SK-N-MC (cell line): Measurements from ENCODE around the gene MAP3K12.
A peak's percentile ranks its signal among the peaks of the same experiment; 100 is the strongest.
"Not testable (repeated sequence)": the region's sequence is repeated elsewhere in the genome, so short reads cannot be mapped to it uniquely, and the experiment has no call there.

Experiments
- DNase-seq: peaks from one replicate; pipeline ENCODE4 v3.0.0-alpha.2; 2011; ENCODE audit warnings: low read depth, low spot score
- H3K27ac ChIP-seq: fragments of 200-600 bp; sonication (generic); 2 replicates; pipeline ENCODE4 v1.5.1; 2016; ENCODE audit warnings: mixed run types
- H3K36me3 ChIP-seq: fragments of 200-600 bp; sonication (generic); 2 replicates; pipeline ENCODE4 v1.6.1; 2017; ENCODE audit warnings: antibody characterized with exemption, low read length, mixed read lengths; ENCODE audit not compliant: insufficient read depth
- H3K4me3 ChIP-seq: fragments of 200-600 bp; sonication (generic); 2 replicates; pipeline ENCODE4 v1.5.1; 2016
- H3K9ac ChIP-seq: fragments of 200-600 bp; sonication (generic); 2 replicates; pipeline ENCODE4 v1.8.0; 2017; ENCODE audit warnings: mixed run types, mixed read lengths; ENCODE audit not compliant: insufficient read length
- H3K9me3 ChIP-seq: fragments of 200-600 bp; sonication (generic); 2 replicates; pipeline ENCODE4 v1.6.1; 2017; ENCODE audit warnings: low read depth, mild to moderate bottlenecking, antibody characterized with exemption, low read length, moderate library complexity, mixed read lengths
- EZH2 ChIP-seq: fragments of 200-600 bp; sonication (generic); IDR thresholded peaks from one replicate; pipeline ENCODE4 v1.6.1; 2017; ENCODE audit warnings: antibody characterized with exemption
- FOXP2 ChIP-seq: optimal IDR thresholded peaks from 2 replicates; pipeline ENCODE3; 2011; ENCODE audit warnings: mild to moderate bottlenecking, moderate library complexity; ENCODE audit not compliant: insufficient read depth; ENCODE audit errors: extremely low read length, control extremely low read depth
- POLR2AphosphoS5 ChIP-seq: IDR thresholded peaks from 2 replicates; pipeline ENCODE4 v1.6.1; 2012; ENCODE audit warnings: mild to moderate bottlenecking, low read depth, low read length, borderline replicate concordance

The MAP3K12 gene

DNA sequence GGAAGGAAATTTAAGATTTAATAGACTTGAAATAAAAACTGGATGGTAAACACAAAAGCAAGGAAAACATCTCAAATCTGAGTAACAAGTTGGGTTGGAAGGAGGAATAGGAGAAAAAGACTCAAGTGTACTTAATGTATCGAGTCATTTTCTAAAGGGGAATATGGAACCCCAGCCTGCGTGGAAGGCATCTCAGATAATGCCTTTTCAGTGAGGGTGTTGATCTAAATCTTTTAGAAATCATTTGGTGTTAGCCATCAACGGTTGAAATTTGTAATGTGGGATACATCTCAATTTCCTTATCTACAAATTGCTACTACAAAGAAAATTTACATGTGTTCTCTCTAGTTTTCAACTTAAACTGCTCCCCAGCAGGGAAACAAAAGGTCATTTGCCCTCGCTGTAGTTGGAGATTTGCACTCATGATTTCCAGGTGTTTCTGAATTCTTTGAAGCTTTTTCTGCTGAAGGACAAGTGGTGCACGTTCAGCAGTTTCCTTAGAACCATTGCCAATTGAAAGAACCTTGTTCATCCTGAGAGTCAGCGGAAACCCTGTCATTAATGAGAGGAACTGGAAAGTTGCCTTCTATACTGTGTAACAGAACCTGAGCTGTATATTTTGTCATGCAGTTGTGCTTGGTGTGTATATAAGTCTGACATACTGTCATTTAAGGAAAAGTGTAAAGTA is 45.2 kb downstream of the MAP3K12 start:
- H3K36me3 ChIP-seq = peaks cover 65% of the 10 kb centered on the region

DNA sequence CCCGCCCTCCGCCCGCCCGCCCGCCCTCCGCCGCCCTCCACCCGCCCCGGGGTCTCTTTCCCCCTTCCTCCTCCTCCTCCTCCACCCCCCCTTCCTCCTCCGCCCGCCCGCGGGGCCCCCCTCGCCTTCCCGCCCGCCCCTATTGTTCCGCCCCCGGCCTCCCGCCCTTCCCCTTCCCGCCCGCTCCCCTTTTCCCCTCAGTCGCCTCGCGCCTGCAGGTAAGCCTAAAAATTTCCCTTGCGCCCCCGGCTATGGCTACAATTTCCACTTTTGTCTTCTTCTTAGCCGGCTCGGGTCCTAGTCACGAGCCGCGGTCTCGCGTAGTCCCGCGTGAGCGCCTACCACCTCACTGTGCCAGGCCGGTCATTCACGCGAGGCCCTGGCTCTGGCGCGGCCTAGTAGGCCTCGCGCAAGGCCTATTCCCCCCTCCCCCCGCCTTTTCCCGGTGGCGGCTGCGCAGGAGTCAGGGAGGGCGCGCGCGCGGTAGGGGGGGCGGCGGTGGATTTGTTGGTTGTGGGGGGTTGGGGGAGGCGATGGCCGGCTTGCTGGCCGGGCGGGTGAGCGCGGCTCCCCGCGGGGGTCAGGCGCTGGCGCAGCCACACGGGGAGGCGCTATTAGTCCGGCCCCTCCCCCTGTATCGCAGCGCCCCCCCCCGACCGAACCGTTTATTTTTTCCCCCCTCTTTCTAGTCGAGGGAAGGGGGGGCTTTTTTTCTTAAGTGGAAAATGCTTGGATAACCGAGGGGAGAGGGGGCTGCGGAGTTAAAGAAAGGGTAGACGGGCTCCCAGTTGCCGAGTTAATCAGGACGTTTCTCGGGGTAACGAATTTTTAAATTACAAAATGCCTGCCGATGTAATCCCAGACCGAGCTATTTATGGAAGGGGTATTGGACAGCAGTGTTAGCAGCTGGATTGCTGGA is 46.8 kb downstream of the MAP3K12 start:
- Histone ChIP-seq H3K9me3 (no peaks in the 10 kb centered on the region), H3K4me3 (peak overlapping the region; percentile 99), H3K9ac (peak overlapping the region; percentile 100), H3K36me3 (peaks cover 48% of the 10 kb centered on the region), H3K27ac (peak overlapping the region; percentile 98)
- TF ChIP-seq EZH2 (no peak), FOXP2 (no peak), POLR2AphosphoS5 (no peak; the same call in 1 of the 2 replicates)
- no peak for DNase-seq

More for the DNA sequence above, 45.2 kb downstream of the MAP3K12 start:
- Histone ChIP-seq H3K4me3 (peak overlapping the region; percentile 99), H3K9me3 (no peaks in the 10 kb centered on the region), H3K27ac (no peak overlapping the region), H3K9ac (peak overlapping the region; percentile 100)
- DNase-seq = no peak
- TF ChIP-seq FOXP2 (no peak), POLR2AphosphoS5 (no peak; the same call in 1 of the 2 replicates), EZH2 (no peak)

DNA sequence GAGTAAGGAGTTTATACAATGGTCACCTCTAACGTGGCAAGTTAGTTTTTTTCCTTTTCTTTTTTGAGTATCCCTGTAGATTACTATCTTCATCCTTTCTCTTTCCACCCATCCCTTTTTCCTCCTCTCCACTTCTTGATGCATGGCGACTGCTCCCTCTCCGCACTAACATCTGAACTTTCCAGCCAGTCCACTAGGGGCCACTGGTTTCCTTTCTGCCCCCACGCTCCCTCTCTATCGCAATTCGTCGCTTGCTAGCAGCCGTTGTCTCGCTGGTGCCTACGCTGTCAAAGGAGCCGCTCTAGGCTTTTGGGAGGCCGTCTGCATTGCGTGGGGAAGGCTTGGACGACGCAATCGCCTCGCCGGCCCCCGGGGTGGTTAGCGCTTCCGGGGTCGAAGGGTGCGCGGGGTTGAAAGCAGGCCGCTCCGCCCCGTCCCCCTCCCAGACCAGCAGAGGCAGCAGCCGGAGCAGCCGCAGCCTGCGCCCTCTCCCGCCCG is 47.5 kb downstream of the MAP3K12 start, which contains the start of gene PCBP2:
PCBP2 (plus strand) TSS at position 442 of the 498 bp plus-strand sequence. CDS start 2,699 bp downstream, outside the sequence.
- peaks cover 41% of the 10 kb centered on the region for H3K36me3 ChIP-seq
- peak within 1 kb of the TSS; percentile 100 for H3K9ac ChIP-seq
- DNase-seq = peak; percentile 98
- no peaks in the 10 kb centered on the region for H3K9me3 ChIP-seq
- H3K27ac ChIP-seq = peak within 1 kb of the TSS; percentile 98
- TF ChIP-seq POLR2AphosphoS5 = peak; percentile 60
- no peak for TF ChIP-seq EZH2
- peak within 1 kb of the TSS; percentile 99 for H3K4me3 ChIP-seq

DNA sequence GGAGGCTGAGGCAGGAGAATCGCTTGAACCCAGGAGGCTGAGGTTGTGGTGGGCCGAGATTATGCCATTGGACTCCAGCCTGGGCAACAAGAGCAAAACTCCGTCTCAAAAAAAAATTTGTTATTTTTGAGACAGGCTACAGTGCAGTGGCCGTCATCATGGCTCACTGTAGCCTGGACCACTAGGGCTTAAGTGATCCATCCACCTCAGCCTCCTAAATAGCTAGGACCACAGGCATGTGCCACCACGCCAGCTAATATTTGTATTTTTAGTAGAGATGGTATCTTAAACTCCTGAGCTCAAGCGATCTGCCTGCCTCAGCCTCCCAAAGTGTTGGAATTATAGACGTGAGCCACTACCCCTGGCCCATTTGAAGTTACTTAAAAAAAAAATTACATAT is 48.3 kb downstream of the MAP3K12 start:
- no peak overlapping the region for H3K27ac ChIP-seq
- no peak overlapping the region for H3K4me3 ChIP-seq
- no peak overlapping the region for H3K9ac ChIP-seq
- TF ChIP-seq EZH2 (no peak), POLR2AphosphoS5 (no peak), FOXP2 (no peak)
- H3K9me3 ChIP-seq = no peaks in the 10 kb centered on the region
- DNase-seq = no peak
- H3K36me3 ChIP-seq = peaks cover 33% of the 10 kb centered on the region

DNA sequence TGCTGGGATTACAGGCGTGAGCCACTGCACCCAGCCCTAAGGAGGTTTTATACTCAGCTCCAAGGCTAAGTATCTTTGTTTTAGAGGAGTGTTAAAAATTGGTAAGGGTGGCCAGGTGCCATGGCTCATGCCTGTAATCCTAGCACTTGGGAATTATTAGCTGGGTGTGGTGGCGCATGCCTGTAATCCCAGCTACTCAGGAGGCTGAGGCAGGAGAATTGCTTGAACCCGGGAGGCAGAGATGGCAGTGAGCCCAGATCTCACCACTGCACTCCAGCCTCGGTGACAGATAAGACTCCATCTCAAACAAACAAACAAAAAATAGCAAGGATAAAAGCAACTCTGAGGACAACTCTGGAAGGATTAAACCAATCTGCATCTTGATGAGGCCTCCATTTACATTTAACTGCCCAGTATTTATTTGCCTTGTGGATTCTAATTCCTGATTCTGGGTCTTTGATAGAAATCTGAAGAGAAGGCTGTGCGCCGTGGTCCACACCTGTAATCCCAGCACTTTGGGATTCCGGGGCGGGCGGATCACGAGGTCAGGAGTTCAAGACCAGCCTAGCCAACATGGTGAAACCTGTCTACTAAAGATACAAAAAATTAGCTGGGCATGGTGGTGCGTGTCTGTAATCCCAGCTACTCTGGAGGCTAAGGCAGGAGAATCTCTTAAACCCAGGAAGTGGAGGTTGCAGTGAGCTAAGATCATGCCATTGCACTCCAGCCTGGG is 54.5 kb downstream of the MAP3K12 start:
- H3K36me3 ChIP-seq = peaks cover 19% of the 10 kb centered on the region
- not testable (repeated sequence) for DNase-seq, H3K27ac ChIP-seq, H3K9ac ChIP-seq, H3K4me3 ChIP-seq, H3K9me3 ChIP-seq

DNA sequence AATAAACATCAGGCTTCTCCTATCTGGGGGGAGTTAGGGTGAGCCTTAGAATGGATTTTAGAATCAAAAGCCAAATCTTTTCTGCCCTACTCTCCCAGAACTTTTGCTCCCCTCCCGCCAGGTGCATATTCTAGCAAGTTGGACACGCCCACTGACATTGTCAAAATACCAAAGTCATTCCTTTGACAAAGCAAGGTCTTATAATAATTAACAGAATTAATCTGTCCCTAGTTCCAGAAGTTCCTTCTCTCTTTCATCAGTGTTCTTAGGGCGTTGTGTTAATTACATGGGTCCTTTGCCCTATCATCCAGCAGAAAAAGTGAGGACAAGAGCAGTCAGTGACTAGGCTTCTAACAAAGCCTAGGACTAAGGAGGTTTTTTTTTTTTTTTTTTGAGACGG is 55.3 kb downstream of the MAP3K12 start:
- H3K27ac ChIP-seq = no peak overlapping the region
- no peak overlapping the region for H3K9ac ChIP-seq
- H3K4me3 ChIP-seq = no peak overlapping the region
- no peaks in the 10 kb centered on the region for H3K9me3 ChIP-seq
- no peak for DNase-seq
- peaks cover 19% of the 10 kb centered on the region for H3K36me3 ChIP-seq
- no peak for TF ChIP-seq POLR2AphosphoS5
- no peak for TF ChIP-seq FOXP2
- TF ChIP-seq EZH2 = no peak

DNA sequence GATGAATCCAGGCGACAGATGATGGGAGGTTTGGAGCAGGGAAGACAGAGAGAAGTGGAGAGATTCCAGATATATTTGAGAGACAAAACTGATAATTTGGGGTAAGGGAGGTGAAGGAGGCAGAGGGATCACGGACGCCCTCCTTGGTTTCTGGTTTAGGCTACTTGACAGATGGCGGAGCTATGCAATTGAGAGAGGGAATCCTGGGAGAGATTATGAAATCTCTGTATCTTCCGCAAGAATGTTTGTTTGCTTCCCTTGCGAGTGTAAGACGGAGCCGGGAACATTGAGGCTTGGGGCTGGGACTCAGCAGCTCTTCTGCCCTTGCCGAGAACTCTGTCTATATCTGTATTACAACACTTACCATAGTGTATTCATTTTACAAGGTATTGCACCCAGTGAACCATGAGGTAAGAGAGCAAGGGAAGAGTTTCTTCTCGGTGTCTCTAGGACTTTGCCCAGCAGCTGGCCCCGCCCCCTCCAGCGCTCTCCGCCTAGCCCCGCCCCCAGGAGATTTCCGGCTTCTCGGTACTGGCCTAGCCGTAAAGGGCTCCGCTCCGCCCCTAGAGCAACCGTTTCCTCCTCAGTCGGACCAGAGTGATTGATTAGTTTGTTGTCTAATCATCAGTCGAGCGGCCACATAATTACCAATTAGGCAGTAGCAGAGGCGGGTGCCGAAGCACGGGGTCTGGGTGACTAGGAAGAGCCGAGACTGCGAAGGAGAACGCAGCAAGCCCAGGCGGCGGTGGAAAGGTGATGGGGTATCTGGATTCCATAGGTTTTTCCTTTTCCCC is 58.0 kb downstream of the MAP3K12 start, which contains the start of gene PRR13:
PRR13 (plus strand) TSS at position 695 of the 794 bp plus-strand sequence. CDS start 981 bp downstream, outside the sequence.
- H3K36me3 ChIP-seq = peaks cover 19% of the 10 kb centered on the region
- DNase-seq = peak; percentile 94
- H3K4me3 ChIP-seq = peak within 1 kb of the TSS; percentile 92
- peak; percentile 94 for TF ChIP-seq POLR2AphosphoS5
- TF ChIP-seq FOXP2 = no peak
- TF ChIP-seq EZH2 = no peak
- H3K9me3 ChIP-seq = no peaks in the 10 kb centered on the region
- peak within 1 kb of the TSS; percentile 98 for H3K27ac ChIP-seq
- H3K9ac ChIP-seq = peak within 1 kb of the TSS; percentile 91

DNA sequence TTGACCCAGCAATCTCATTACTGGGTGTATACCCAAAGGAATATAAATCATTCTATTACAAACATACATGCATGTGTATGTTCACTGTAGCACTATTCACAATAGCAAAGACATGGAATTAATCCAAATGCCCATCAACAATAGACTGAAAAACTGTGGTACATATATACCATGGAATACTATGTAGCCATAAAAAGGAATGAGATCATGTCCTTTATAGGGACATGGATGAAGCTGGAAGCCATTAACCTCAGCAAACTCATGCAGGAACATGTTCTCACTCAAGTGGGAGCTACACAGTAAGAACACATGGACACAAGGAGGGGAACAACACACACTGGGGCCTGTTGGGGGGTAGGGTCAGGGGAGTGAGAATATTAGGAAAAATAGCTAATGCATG is 59.7 kb downstream of the MAP3K12 start:
- H3K9me3 ChIP-seq, DNase-seq, H3K4me3 ChIP-seq, H3K27ac ChIP-seq, H3K36me3 ChIP-seq, H3K9ac ChIP-seq: not testable (repeated sequence)

DNA sequence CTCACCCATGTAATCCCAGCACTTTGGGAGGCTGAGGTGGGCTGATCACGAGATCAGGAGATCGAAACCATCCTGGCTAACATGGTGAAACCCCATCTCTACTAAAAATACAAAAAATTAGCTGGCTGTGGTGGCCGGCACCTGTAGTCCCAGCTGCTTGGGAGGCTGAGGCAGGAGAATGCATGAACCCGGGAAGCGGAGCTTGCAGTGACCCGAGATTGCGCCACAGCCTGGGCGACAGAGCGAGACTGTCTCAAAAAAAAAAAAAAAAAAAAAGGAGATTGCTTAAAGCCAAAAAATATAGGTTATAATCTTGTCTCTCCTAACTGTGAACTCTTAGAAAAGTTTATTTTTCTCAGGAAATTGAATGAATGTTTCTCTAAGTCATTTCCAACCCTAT is 63.9 kb downstream of the MAP3K12 start:
- H3K9me3 ChIP-seq, H3K4me3 ChIP-seq, H3K36me3 ChIP-seq, H3K9ac ChIP-seq, DNase-seq, H3K27ac ChIP-seq: not testable (repeated sequence)
